ENCODE data around the gene FIBCD1. TPM values are rescaled to one million over a fixed set of nuclear protein-coding genes. Genes with fewer than 3 reads are reported as not detected.

The FIBCD1 gene
- total and polyA plus RNA-seq, 9 of the 15 experiments (the other 6 are each of a cell fraction or from before 2014, with no cell fraction given): 0.53 to 1.2 (median 0.95) TPM; not detected in 4

GRCh38 chr9:130904070-130905044 is 34.7 kb downstream of the FIBCD1 start:
- CTCF ChIA-PET (ENCODE audit: low intra/inter-chr PET ratio): no interaction called here
- H3K4me1 ChIP-seq (replicated peaks in 1 of 2; ENCODE audit: control insufficient read depth in 2 of 2, insufficient read depth in 2 of 2, low read length in 2 of 2): peaks cover 0 to 61% of the 10 kb centered on the region in 2 experiments; a peak in 2 of 5 replicates
- BruUV-seq (replicated peaks): no TSS peak
- POLR2A ChIA-PET: interaction anchor here (0.6 to 25.7 kb wide), 10 partner anchors 11 to 113 kb away, joined by 3 to 582 read pairs (median 5); partner anchors contain the start of gene QRFP
- H3K27me3 ChIP-seq (ENCODE audit: control insufficient read depth in 2 of 2, insufficient read depth in 2 of 2, low read length in 2 of 2): peaks cover 94 to 95% of the 10 kb centered on the region in 2 experiments
- 14% methylated on average over 48 of the region's 48 CpGs for WGBS (ENCODE audit: insufficient coverage, low coverage, missing lambda C conversion rate)
- ATAC-seq: peak; percentile 3; the same call in 1 of the 3 replicates
- no peaks in the 10 kb centered on the region for H3K79me2 ChIP-seq (ENCODE audit: control insufficient read depth, insufficient read depth, low read length)
- H3K9me3 ChIP-seq (replicated peaks; ENCODE audit: control insufficient read depth, insufficient read depth, low read depth, low read length): no peaks in the 10 kb centered on the region
- in situ Hi-C loops (cut with MboI): no loop called here
- no peak overlapping the region for H3K4me3 ChIP-seq
- H3K9ac ChIP-seq (ENCODE audit: insufficient read depth in 1 of 2, low read depth in 2 of 2, low read length in 2 of 2): peak overlapping the region in 1 of 2 experiments; percentile 0; a peak in 1 of 4 replicates
- peaks cover 18% of the 10 kb centered on the region for H3K9me1 ChIP-seq (ENCODE audit: control insufficient read depth, insufficient read depth, low read length)
- no peak overlapping the region for H2AFZ ChIP-seq (ENCODE audit: low read depth, low read length)
- H3K36me3 ChIP-seq (ENCODE audit: control insufficient read depth, insufficient read depth, low read length): no peaks in the 10 kb centered on the region
- H3K27ac ChIP-seq (ENCODE audit: extremely low read depth, low read depth, low read length): no peak overlapping the region
- peaks cover 91% of the 10 kb centered on the region for H4K20me1 ChIP-seq (replicated peaks; ENCODE audit: control insufficient read depth, insufficient read depth, low read length)
- DNase-seq (ENCODE audit: extremely low read depth in 1 of 4, low spot score in 3 of 4): peak in 3 of 4 experiments; percentile 69 to 82 (median 72)
- no peak for FAIRE-seq
- H3K4me2 ChIP-seq (ENCODE audit: insufficient read depth, low read length): no peak overlapping the region
- intact Hi-C loops (cut with micrococcal nuclease): no loop called here
- TF ChIP-seq AFF4 (CRISPR knock-in tag; IDR thresholded peaks at IDR 0.05) (no peak), E2F6 (IDR thresholded peaks at IDR 0.05; ENCODE audit: borderline replicate concordance in 1 of 2, extremely low read depth in 1 of 2, insufficient read depth in 1 of 2, insufficient read length in 1 of 2, low read depth in 1 of 2, low read length in 1 of 2, poor library complexity in 1 of 2, severe bottlenecking in 1 of 2) (peak in 1 of 2 experiments; percentile 41), TARDBP (IDR thresholded peaks at IDR 0.05) (no peak), POU5F1 (IDR thresholded peaks at IDR 0.05; ENCODE audit: borderline replicate concordance, low read depth, low read length, partially characterized antibody) (peak; percentile 15), HIVEP1 (CRISPR knock-in tag; IDR thresholded peaks at IDR 0.05) (no peak), CEBPB (tag; IDR thresholded peaks at IDR 0.05) (no peak), TFAP4 (CRISPR knock-in tag; IDR thresholded peaks at IDR 0.05; ENCODE audit: borderline replicate concordance) (no peak), IRF9 (tag; IDR thresholded peaks at IDR 0.05) (no peak), TAF15 (IDR thresholded peaks at IDR 0.05; ENCODE audit: low read depth, low read length) (no peak), CBX3 (IDR thresholded peaks at IDR 0.05; ENCODE audit: borderline replicate concordance in 1 of 2, low read length in 2 of 2) (no peak)

Data from K562 (cell line).